MM.1S (cell line): ENCODE results near the gene BICC1.

Experiments used
- DNase-seq: peaks from one replicate; pipeline ENCODE4 v3.0.0-alpha.2; 2015
- H2AFZ ChIP-seq: fragments of 300-600 bp; sonication (generic); 2 replicates; pipeline ENCODE4 v1.6.0; 2016; ENCODE audit warnings: antibody characterized with exemption, low read length
- H3F3A ChIP-seq: fragments of 300-600 bp; sonication (generic); 2 replicates; pipeline ENCODE4 v1.6.1; 2016; ENCODE audit warnings: mild to moderate bottlenecking, antibody characterized with exemption, low read length, moderate library complexity, mixed read lengths; ENCODE audit not compliant: insufficient read depth
- H3K27ac ChIP-seq: fragments of 300-600 bp; sonication (generic); 2 replicates; pipeline ENCODE4 v1.5.1; 2016; ENCODE audit warnings: mild to moderate bottlenecking, low read length
- H3K27me3 ChIP-seq: fragments of 300-600 bp; sonication (generic); replicated peaks from 2 replicates; pipeline ENCODE4 v1.6.0; 2016; ENCODE audit warnings: low read length; ENCODE audit not compliant: insufficient read depth
- H3K36me3 ChIP-seq: fragments of 300-600 bp; sonication (generic); replicated peaks from 2 replicates; pipeline ENCODE4 v1.6.1; 2016; ENCODE audit warnings: mild to moderate bottlenecking, low read length, mixed read lengths; ENCODE audit not compliant: insufficient read depth
- H3K4me1 ChIP-seq: fragments of 300-600 bp; sonication (generic); 2 replicates; pipeline ENCODE4 v1.6.1; 2016; ENCODE audit warnings: low read length, mixed read lengths
- H3K4me2 ChIP-seq: fragments of 300-600 bp; sonication (generic); 2 replicates; pipeline ENCODE4 v1.6.0; 2016; ENCODE audit warnings: low read depth, low read length
- H3K4me3 ChIP-seq: fragments of 300-600 bp; sonication (generic); 2 replicates; pipeline ENCODE4 v1.5.1; 2016; ENCODE audit warnings: low read length, mixed read lengths
- H3K79me2 ChIP-seq: fragments of 300-600 bp; sonication (generic); 2 replicates; pipeline ENCODE4 v1.6.1; 2016; ENCODE audit warnings: mixed run types, low read length, mixed read lengths
- H3K9ac ChIP-seq: fragments of 300-600 bp; sonication (generic); 2 replicates; pipeline ENCODE4 v1.6.1; 2016; ENCODE audit warnings: low read length, mixed read lengths
- H3K9me2 ChIP-seq: fragments of 300-600 bp; sonication (generic); replicated peaks from 2 replicates; pipeline ENCODE4 v1.6.1; 2016; ENCODE audit warnings: mild to moderate bottlenecking, low read length, mixed read lengths; ENCODE audit not compliant: insufficient read depth
- H3K9me3 ChIP-seq: fragments of 300-600 bp; sonication (generic); replicated peaks from 2 replicates; pipeline ENCODE4 v1.6.1; 2016; ENCODE audit warnings: mild to moderate bottlenecking, low read length, mixed read lengths; ENCODE audit not compliant: insufficient read depth
- H4K20me1 ChIP-seq: fragments of 300-600 bp; sonication (generic); 2 replicates; pipeline ENCODE4 v1.6.1; 2016; ENCODE audit warnings: mild to moderate bottlenecking, low read length, moderate library complexity, mixed read lengths; ENCODE audit not compliant: insufficient read depth
- EZH2 ChIP-seq: fragments of 300-600 bp; sonication (generic); optimal IDR thresholded peaks from 2 replicates; pipeline ENCODE3; 2017; ENCODE audit warnings: low read depth, mild to moderate bottlenecking, antibody characterized with exemption, low read length, mixed read lengths
- EZH2phosphoT487 ChIP-seq: fragments of 300-600 bp; sonication (generic); IDR thresholded peaks from 2 replicates; pipeline ENCODE4 v1.6.1; 2018; ENCODE audit warnings: antibody characterized with exemption, low read length
- TF ChIP-seq, protein P1 (sequence below): fragments of 300-600 bp; sonication (generic); IDR thresholded peaks from 2 replicates; pipeline ENCODE4 v1.5.1; 2016; ENCODE audit warnings: antibody characterized with exemption, low read length, mixed read lengths

Gene BICC1

DNA sequence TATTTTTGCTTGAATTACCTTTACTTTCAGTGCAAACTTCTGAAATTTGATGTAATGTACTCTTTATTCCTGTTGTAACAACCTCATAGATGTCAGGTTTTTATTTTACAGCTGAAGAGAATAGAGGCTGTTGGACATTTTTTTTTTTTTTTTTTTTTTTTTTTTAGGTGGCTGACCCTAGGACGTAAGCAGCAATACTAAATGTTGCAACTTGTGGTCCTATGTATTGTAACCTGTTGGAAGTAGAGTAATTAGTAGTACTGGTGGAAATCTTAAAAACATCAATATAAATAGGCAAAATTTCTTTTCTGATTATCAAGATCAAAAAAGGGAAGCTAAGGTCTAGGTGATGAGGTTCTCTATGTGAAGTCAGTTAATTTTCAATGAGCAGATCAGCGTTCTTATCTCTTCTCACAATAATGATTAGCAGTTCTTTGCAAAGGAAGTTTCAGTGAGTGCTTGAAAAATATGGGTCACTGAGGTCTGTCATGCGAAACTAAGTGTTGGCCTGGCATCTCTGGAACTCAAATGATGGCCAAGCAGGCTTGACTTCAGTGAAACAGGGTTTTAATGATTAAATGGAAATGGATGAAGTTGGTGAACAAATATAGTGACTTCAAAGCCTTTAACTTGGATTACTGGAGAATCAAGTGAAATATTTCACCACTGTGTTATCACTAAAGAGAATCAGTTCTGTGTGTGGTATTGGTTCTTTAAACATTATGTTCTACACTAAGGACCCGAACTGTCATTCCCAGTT lies 42.7 kb downstream of the BICC1 start:
- Histone ChIP-seq H3K4me2 (no peak overlapping the region), H3K9me3 (no peaks in the 10 kb centered on the region), H3K27me3 (no peaks in the 10 kb centered on the region), H4K20me1 (no peaks in the 10 kb centered on the region), H3K36me3 (no peaks in the 10 kb centered on the region), H3K79me2 (no peaks in the 10 kb centered on the region), H3K9me2 (no peaks in the 10 kb centered on the region), H2AFZ (no peak overlapping the region), H3K9ac (no peak overlapping the region), H3K27ac (no peak overlapping the region), H3K4me1 (no peaks in the 10 kb centered on the region), H3F3A (no peaks in the 10 kb centered on the region), H3K4me3 (no peak overlapping the region)
- no peak for DNase-seq
- TF ChIP-seq, protein P1, sequence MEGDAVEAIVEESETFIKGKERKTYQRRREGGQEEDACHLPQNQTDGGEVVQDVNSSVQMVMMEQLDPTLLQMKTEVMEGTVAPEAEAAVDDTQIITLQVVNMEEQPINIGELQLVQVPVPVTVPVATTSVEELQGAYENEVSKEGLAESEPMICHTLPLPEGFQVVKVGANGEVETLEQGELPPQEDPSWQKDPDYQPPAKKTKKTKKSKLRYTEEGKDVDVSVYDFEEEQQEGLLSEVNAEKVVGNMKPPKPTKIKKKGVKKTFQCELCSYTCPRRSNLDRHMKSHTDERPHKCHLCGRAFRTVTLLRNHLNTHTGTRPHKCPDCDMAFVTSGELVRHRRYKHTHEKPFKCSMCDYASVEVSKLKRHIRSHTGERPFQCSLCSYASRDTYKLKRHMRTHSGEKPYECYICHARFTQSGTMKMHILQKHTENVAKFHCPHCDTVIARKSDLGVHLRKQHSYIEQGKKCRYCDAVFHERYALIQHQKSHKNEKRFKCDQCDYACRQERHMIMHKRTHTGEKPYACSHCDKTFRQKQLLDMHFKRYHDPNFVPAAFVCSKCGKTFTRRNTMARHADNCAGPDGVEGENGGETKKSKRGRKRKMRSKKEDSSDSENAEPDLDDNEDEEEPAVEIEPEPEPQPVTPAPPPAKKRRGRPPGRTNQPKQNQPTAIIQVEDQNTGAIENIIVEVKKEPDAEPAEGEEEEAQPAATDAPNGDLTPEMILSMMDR: no peak
- TF ChIP-seq EZH2phosphoT487 (no peak), EZH2 (no peak)

DNA sequence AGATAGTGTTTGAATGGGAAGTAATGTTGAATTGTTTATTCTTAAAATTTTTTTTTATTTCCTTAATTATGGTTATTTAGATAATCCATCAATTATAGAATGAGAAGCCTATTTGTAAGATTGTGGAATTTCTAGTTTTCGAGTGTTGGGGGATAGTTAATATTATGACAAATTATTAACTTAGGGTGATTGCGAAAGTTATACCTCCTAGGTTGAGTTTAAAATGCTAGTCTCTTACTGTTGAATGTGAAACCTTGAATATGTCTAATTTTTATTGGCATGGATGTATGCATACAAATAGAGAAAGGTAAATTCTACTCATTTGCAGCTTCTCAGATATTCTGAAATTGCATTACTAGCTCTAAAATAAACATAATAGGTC lies 43.2 kb downstream of the BICC1 start:
- H3K9me3 ChIP-seq: no peaks in the 10 kb centered on the region
- DNase-seq: no peak
- H3K9ac ChIP-seq: no peak overlapping the region
- no peaks in the 10 kb centered on the region for H3K9me2 ChIP-seq
- no peaks in the 10 kb centered on the region for H3K36me3 ChIP-seq
- no peaks in the 10 kb centered on the region for H3K79me2 ChIP-seq
- no peak overlapping the region for H3K4me3 ChIP-seq
- no peaks in the 10 kb centered on the region for H3K27me3 ChIP-seq
- H4K20me1 ChIP-seq: no peaks in the 10 kb centered on the region
- H3F3A ChIP-seq: no peaks in the 10 kb centered on the region
- H2AFZ ChIP-seq: no peak overlapping the region
- no peak overlapping the region for H3K4me2 ChIP-seq
- H3K4me1 ChIP-seq: no peaks in the 10 kb centered on the region
- H3K27ac ChIP-seq: no peak overlapping the region
- TF ChIP-seq EZH2 (no peak), EZH2phosphoT487 (no peak)
- TF ChIP-seq, protein P1: no peak

DNA sequence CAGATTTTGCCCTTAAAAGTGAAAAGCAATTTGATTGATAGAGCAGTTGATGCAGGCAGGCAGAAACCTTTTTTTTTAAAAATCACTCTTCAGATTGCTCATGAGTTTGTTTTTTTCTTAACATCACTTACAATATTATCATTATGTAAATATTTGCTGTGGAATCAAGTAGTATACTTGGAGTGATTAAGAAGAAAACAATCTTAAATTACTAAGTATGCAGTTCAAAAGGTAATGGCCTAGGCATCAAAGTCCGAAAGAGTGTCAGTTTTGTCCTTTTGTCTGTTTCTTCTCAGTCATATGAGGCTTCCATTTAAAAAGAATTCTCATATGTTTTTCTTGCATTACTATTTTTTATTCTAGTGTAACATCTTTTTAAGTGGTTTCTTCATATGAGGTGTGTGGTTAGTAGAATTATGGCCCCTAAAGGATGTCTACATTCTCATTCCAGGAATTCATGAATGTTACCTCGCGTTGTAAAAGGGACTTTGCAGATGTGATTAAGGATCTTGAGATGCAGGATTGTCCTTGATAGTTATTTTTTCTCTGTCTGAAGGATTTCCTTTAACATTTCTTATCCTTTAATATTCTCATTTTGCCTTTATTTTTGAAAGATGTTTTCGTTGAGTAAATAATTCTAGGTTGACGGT lies 44.0 kb downstream of the BICC1 start:
- H3K9me2 ChIP-seq: no peaks in the 10 kb centered on the region
- H3K27ac ChIP-seq: no peak overlapping the region
- no peak overlapping the region for H3K9ac ChIP-seq
- H4K20me1 ChIP-seq: no peaks in the 10 kb centered on the region
- H3K4me3 ChIP-seq: no peak overlapping the region
- TF ChIP-seq, protein P1: no peak
- TF ChIP-seq EZH2 (no peak), EZH2phosphoT487 (no peak)
- H3F3A ChIP-seq: no peaks in the 10 kb centered on the region
- no peak overlapping the region for H2AFZ ChIP-seq
- no peaks in the 10 kb centered on the region for H3K36me3 ChIP-seq
- H3K4me2 ChIP-seq: no peak overlapping the region
- no peaks in the 10 kb centered on the region for H3K27me3 ChIP-seq
- no peaks in the 10 kb centered on the region for H3K4me1 ChIP-seq
- no peaks in the 10 kb centered on the region for H3K79me2 ChIP-seq
- no peaks in the 10 kb centered on the region for H3K9me3 ChIP-seq
- DNase-seq: no peak
